Measurements from ENCODE around the gene EIF2AK3. TPM values are rescaled to one million over a fixed set of nuclear protein-coding genes. Genes with fewer than 3 reads are reported as not detected.
"Not testable (repeated sequence)": the region's sequence is repeated elsewhere in the genome, so short reads cannot be mapped to it uniquely, and the experiment has no call there.

Gene EIF2AK3
- total RNA-seq, 4 donors from 2014 or later = 6.4 to 52.7 (median 19.9) TPM

- intact Hi-C loops (cut with DNase I; ENCODE audit: low total_unique reads) = no loop called here
- Histone ChIP-seq H3K9me3 (no peaks in the 10 kb centered on the region), H3K4me3 (no peak overlapping the region), H3K4me1 (no peaks in the 10 kb centered on the region), H3K27ac (no peak overlapping the region), H3K27me3 (no peaks in the 10 kb centered on the region), H3K36me3 (no peaks in the 10 kb centered on the region)
- DNase-seq = no peak
- TF ChIP-seq POLR2A (IDR thresholded peaks at IDR 0.05) = no peak
- TF ChIP-seq, protein P1, sequence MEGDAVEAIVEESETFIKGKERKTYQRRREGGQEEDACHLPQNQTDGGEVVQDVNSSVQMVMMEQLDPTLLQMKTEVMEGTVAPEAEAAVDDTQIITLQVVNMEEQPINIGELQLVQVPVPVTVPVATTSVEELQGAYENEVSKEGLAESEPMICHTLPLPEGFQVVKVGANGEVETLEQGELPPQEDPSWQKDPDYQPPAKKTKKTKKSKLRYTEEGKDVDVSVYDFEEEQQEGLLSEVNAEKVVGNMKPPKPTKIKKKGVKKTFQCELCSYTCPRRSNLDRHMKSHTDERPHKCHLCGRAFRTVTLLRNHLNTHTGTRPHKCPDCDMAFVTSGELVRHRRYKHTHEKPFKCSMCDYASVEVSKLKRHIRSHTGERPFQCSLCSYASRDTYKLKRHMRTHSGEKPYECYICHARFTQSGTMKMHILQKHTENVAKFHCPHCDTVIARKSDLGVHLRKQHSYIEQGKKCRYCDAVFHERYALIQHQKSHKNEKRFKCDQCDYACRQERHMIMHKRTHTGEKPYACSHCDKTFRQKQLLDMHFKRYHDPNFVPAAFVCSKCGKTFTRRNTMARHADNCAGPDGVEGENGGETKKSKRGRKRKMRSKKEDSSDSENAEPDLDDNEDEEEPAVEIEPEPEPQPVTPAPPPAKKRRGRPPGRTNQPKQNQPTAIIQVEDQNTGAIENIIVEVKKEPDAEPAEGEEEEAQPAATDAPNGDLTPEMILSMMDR (IDR thresholded peaks at IDR 0.05) = no peak
These were observed 73.1 kb downstream of the EIF2AK3 start for GRCh38 chr2:88554189-88554588.

DNA sequence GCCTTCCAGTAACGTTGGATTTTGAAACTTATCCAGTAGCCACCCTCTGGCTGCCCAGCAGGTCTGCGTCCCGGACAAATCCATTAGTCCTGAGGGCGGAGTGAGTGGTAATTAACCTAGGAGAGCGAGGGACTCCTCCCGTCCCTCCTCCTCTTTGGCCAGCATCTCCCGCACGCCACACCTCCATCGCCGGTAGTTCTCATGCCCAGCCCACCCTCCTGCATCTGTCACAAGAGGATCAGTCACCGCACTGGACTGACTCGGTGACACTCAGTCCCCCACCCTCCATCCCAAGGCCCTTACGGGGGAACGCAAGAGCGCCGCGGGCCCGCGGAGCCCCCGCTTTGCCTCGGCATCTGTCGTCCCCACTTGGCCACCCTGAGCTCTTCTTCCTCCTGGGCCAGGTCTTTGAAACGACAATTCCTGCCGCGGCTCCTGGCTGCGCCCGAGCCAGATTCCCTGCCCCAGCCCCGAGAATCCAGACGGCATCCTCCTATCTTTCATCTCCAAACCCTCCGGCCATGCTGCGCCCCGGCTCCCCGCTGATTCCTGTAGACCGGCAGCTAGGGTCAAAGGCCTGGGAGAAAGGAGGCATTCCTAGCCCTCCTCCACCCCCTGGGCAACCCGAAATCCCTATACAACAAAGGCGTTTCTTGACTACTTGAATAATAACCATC is 77.5 kb downstream of the EIF2AK3 start:
- no peaks in the 10 kb centered on the region for H3K9me3 ChIP-seq
- H3K4me3 ChIP-seq = no peak overlapping the region
- no peak for DNase-seq
- TF ChIP-seq POLR2A (IDR thresholded peaks at IDR 0.05) = no peak
- TF ChIP-seq, protein P1 (IDR thresholded peaks at IDR 0.05) = no peak
- no peaks in the 10 kb centered on the region for H3K27me3 ChIP-seq
- no peak overlapping the region for H3K27ac ChIP-seq
- intact Hi-C loops (cut with DNase I; ENCODE audit: low total_unique reads) = no loop called here
- no peaks in the 10 kb centered on the region for H3K36me3 ChIP-seq
- H3K4me1 ChIP-seq = no peaks in the 10 kb centered on the region

- intact Hi-C loops (cut with DNase I; ENCODE audit: low total_unique reads); H3K9me3 ChIP-seq; DNase-seq; H3K27me3 ChIP-seq; H3K27ac ChIP-seq; H3K36me3 ChIP-seq; H3K4me3 ChIP-seq; H3K4me1 ChIP-seq: not testable (repeated sequence)
These were observed 81.0 kb downstream of the EIF2AK3 start for GRCh38 chr2:88546291-88546690.

GRCh38 chr2:88545118-88545517 is 82.1 kb downstream of the EIF2AK3 start:
- no peak overlapping the region for H3K4me3 ChIP-seq
- H3K36me3 ChIP-seq = no peaks in the 10 kb centered on the region
- no peaks in the 10 kb centered on the region for H3K27me3 ChIP-seq
- DNase-seq = no peak
- H3K9me3 ChIP-seq = no peaks in the 10 kb centered on the region
- intact Hi-C loops (cut with DNase I; ENCODE audit: low total_unique reads) = no loop called here
- TF ChIP-seq POLR2A (IDR thresholded peaks at IDR 0.05) = no peak
- TF ChIP-seq, protein P1 (IDR thresholded peaks at IDR 0.05) = no peak
- H3K27ac ChIP-seq = no peak overlapping the region
- H3K4me1 ChIP-seq = no peaks in the 10 kb centered on the region

DNA sequence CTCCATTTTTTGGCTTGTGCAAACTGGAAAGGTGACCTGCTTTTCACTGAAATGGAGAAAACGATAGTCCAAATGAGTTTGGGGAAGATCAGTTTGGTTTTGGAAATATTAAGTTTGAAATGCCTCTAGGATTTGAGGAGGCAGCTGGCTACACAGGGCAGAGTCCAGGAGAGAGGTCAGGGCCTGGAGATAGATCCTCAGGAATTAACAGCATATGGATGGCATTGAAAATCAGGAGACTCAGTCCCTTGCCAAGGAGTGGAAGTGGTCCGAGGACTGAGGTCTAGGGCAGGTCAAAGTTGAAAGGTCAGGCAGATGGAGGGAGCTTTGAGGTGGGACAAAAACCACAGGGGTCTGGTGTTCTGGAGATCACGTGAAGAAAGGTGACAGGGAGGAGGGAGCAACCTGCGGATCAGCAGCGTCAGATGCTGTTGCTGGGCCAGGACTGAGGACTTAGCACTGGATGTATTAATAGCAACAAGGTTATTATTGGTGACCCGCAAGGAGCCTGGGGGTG is 83.7 kb downstream of the EIF2AK3 start:
- no peaks in the 10 kb centered on the region for H3K27me3 ChIP-seq
- H3K4me3 ChIP-seq = no peak overlapping the region
- no peaks in the 10 kb centered on the region for H3K4me1 ChIP-seq
- H3K9me3 ChIP-seq = no peaks in the 10 kb centered on the region
- DNase-seq = no peak
- no peaks in the 10 kb centered on the region for H3K36me3 ChIP-seq
- intact Hi-C loops (cut with DNase I; ENCODE audit: low total_unique reads) = no loop called here
- no peak overlapping the region for H3K27ac ChIP-seq
- TF ChIP-seq, protein P1 (IDR thresholded peaks at IDR 0.05) = no peak
- TF ChIP-seq POLR2A (IDR thresholded peaks at IDR 0.05) = no peak

Data from uterus (tissue), 4 donors.